Measurements from ENCODE around the gene MARF1.
"Not testable (repeated sequence)": the region's sequence is repeated elsewhere in the genome, so short reads cannot be mapped to it uniquely, and the experiment has no call there.

Gene MARF1

DNA sequence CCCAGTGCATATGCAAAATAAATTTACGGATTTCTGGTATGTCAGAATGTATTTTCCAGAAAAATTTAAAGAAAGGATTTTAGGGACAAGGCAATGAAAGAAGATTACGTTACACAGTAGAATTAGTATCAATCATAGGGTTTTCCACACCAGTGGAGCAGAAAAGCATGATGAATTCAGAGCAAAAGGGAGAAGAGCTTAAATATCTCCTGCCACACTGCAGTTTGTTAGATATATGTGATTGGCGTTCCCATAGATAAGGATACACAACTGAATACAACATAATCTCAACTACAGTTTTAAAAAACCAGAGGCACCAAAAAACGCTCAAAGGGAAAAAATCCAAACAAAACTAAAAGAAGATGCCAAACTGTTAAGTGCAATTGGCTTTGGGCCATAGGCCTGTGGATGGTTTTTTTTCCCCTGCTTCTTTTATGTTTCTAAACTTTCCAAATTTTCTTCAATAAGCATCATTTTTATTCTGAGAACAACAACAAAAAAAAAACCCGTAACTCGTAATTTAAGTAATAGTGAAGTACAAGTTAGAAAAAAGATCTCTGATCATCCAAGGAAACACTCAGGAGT is 22.3 kb downstream of the MARF1 start:
- no peak for DNase-seq

DNA sequence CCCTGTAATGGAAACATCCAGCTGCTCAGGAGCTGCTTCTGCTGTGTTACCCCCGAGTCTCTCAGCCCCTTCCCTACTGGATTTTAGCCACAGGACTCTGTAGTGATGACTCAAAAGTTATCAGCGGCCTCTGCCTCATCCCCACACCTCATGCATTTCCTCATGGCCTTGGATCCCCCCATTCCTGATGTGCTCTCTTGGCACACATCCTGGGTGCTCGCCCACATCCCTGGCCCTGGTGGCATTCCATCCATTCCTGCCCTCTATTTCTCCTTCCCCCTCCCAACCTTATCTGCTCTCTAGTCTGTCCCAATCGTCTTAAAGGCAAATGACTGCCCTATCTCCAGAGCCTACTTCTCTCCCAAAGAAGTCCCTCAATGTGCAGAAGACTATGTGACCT is 24.6 kb downstream of the MARF1 start:
- no peak for DNase-seq

DNA sequence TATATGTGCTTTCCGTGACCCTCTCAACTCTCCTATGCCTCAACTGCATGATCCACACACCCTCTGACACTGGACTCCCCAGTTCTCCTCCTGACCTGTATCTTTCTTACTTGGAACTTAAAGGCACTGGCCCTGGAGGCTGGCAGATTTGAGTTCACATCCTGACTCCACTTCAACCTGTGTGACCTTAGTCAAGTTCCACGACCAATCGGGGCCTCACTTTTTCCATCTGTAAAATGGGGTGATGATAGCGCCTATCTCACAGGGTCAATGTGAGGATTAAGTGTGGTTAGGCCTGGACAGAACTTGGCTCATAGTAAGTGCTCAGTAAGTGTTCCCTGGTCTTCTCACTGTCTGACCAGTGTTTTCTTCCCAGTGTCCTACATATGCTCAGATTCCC is 25.1 kb downstream of the MARF1 start:
- no peak for DNase-seq

DNA sequence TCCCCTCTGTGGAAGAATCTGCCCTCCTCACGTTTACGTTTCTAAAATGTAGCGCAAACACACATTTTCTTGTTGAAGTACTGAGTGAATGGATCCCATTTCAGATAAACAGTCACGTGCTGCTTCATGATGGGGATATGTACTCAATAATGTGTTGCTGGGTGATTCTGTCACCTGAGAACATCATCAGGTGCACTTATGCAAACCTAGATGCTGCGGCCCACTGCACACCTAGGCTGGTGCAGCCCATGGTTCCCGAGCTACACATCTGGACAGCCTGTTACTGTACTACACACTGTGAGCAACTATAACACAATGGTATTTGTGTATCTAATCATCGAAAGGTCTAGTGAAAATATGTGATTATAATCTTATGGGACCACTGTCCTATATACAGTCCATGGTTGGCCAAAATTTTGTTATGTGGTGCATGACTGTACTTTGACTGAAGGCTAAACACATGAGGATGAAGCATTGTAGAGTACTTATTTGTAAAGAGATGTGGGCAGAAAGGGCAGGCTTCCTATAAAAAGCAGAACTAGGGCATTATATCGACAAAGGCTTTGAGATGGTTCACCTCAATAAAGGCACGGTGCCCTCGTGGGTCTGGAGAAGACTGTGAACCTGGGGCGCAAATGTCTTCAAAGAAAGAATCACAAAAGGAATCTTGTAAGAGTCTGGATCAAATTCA is 26.3 kb downstream of the MARF1 start:
- DNase-seq = no peak

DNA sequence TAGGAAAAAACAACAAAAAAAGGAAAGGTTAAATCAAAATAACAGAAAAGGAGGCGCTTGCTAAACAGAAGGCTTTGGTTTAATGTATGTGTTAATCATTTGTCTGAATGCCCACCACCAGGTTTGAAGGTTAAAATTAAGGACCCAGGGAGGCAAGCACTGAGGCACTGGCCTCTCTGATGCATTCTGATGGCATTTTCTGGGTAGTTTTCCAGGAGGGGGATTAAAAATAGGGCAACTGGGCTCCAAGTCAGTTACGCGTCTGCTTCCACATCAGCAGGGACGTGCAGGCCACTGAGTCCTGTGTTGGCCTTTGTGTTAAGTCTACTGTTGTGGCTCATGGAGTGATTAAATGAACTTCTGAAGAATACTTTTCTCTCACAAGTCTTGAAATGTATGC is 26.9 kb downstream of the MARF1 start:
- DNase-seq = no peak

DNA sequence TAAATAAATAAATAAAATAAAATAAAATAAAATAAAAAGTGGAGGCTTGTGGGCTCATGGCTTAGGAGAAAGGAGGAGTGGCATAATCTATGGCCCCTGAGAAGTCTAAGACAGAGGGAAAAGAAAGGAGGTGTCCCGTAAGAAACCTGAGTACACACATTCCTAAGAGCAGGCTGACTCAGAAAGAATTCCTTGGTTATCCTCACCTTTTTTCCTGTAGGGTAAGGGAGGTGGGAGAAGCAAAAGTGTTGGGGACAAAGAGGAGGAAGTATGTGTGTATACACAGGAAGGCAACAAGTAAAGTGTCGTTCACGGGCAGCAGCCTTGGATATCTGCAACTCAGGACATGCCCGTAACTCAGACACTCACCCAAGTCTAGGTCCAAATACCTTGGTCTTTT is 29.3 kb downstream of the MARF1 start:
- no peak for DNase-seq

DNA sequence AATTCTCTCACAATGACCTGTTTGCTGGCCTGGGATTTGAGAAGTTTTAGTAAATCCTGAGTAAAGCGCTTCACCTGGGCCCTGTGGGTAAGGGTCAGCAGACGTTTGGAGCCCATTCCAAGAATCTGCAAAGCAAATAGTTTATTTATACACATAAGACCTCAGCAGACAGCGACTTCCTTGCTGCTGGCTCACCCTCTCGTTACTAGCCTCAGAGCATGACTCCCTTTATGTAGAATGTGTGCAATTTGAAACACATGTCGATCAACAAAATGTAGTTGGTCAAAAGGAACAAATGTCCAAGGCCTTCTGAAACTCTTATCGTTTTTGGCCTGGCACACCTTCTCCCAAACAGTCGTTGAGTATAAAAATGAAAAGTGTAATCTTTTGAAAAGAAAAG is 31.3 kb downstream of the MARF1 start:
- no peak for DNase-seq

DNA sequence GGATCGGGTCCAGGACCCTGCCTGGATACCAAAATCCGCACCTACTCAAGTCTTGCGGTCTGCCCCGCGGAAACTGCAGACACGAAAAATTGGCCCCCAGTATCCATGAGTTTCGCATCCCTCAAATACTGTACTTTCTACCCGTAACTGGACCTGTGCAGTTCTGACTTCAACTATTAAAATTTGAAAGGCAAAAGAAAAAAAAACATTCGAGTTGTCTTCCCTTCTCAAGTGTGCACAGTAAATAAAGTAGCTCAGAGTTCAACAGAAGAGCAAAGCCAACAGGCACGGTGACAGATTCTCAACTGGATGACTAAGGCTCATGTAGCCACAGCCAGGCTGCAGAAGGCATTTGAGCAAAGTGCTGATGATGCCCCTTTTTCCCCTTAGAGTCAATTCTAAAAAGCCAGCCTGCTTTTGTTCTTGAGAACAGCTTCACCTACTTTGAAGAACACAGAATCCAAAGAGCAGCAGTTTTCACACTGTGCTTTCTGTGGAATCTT is 32.5 kb downstream of the MARF1 start:
- no peak for DNase-seq

DNA sequence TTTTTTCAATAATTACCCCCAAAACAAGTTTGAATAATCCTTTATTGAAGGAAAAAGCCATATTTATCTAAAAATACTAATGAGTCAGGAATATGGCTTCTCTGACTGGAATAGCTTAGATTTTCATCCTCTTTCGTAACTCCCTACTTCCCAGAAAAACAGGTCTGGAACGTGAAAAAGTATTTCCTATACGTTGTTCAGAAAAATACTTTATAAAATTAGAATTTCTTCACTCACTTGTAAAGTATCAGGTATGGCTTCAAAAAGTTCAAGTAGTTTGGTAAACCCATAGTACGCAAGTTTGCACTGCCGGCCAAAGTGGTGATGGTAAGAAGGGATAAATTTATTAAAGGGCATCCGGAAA is 33.7 kb downstream of the MARF1 start:
- no peak for DNase-seq

DNA sequence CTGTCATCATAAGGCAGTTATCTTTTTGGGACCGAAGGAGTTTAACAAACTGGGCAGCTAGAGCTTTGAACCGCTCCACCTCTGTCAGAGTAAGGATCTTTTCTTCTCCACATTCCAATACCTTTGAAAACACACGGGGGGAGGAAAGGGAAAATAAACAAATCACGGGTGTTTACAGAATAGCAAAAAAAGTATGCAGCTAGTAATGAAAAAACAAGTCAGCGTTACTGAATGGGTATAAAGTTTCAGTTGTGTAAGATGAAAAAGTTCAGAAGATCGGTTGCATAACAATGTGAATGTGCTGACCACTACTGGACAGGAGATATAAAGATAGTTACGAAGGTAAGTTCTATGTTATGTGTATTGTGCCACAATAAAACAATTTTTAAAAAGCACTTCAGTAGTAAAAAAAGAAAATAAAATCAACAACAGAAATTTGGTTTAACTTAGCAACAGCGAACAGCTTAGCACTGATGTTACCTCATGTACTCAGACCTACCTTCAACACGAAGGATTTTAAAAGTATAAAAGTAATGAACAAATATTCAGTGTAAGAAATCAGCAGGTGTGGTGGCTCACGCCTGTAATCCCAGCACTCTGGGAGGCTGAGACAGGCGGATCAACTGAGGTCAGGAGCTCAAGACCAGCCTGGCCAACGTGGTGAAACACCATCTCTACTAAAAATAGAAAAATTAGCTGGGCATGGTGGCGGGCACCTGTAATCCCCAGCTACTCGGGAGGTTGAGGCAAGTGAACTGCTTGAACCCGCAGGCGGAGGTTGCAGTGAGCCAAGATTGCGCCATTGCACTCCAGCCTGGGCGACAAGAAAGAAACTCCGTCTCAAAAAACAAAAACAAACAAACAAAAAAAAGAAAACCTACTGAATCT is 34.3 kb downstream of the MARF1 start:
- DNase-seq = no peak

DNA sequence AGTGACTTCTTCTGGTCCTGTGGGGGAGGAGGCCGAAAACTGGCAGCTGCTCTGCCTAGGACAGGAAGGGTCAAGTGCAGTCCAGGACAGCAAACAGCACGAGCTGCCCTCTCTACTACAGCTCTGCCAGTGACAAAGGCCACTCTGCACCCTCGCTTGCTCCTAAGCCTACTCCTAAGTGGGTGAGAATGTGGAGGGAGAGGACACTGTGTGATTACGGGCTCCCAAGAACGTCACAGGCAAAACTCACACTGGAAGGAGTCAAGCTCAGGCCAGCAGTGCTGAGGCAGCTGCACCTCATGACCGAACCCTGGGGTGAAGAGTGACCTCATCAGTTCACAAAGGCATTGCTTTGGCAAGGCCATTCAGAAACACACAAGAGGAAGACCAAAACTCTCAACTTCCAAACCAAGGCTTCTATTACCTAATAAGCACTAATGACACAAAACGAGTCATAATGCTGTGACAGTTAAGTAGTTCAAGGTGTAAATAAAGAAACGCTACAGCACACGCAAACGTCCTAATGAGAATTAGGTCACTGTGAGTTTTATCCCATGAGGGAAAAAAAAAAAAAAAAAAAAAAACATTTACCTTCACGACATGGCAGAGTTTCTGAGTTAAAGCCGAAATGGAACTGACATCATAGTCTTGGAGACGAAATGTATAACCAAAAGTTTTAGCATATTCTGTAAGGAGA is 35.1 kb downstream of the MARF1 start:
- no peak for DNase-seq

DNA sequence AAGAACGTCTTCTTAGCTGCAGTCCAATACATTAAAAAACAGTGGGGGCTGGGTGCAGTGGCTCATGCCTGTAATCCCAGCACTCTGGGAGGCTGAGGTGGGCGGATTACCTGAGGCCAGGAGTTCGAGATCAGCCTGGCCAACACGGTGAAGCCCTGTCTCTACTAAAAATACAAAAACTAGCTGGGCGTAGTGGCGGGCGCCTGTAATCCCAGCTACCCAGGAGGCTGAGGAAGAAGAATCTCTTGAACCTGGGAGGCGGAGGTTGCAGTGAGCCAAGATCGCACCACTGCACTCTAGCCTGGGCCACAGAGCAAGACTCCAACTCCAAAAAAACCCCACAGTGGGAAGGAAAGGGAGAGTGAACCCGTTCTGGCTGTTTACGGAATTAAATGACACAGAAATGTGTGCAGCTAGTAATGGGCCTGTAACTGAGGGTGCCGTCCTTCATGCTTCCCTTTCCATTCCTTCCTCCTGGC is 35.7 kb downstream of the MARF1 start:
- DNase-seq = not testable (repeated sequence)

DNA sequence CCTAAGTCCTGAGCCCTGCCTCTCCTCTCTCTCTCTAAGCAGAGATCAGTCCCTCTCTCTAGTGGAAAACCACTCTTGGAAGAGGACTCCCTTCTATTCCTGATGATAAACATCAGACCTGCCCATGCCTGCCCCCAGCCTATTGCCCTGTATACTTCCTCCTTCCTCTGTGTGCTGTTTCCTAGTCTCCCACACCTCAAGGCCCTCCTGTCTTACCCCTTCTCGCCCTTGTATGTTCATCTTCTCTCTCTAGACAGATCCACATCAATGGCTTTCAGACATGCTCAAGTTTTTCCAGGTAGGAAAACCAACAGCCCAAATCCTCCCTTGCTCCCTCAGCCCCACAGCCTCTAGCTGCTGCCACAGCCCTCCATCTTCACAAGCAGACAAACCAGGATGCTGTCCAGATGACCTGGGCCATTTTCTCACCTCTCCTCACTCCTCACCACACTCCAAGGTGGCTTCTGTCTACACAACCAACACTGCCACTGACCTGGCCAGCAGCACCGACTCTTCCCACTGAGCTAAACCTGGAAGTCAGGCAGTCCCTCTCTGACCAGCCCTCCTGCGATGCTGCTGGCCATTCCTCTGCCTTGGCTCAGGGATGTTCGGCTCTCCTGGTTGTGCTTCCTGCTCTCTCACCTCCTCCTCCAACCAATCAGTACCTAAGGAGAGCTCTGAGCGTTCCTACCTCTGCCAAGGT is 36.3 kb downstream of the MARF1 start:
- no peak for DNase-seq

DNA sequence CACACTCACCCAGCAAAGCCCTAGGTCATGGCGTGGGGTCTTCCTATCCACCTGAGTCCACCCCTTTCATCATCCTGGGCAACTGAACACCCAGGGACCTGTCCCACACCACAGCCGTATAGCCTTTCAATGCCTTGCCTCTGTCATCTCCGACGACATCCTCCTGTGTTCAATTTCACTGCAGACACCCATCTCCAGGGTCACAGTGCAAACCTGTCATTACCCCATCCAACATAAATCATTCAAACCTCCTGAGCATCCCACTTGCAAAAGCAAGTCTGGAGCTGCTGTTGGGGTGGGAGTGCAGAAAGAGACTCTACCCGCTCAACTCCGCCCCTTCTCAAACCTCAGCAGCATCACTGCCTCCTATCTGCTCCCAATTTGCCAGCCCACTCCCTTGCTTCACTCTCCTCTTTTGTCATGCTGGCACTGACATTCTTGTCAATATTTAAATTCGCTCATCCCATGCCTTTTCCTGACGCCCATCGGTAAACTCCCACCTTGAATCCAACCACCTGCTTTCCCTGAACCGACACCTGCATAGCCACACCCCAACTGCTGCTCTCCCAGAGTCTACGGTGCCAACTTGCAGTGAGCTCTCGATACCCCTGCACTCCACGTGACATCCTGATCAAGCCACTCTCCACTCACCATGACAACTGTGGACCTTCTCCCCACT is 37.0 kb downstream of the MARF1 start:
- DNase-seq = no peak

DNA sequence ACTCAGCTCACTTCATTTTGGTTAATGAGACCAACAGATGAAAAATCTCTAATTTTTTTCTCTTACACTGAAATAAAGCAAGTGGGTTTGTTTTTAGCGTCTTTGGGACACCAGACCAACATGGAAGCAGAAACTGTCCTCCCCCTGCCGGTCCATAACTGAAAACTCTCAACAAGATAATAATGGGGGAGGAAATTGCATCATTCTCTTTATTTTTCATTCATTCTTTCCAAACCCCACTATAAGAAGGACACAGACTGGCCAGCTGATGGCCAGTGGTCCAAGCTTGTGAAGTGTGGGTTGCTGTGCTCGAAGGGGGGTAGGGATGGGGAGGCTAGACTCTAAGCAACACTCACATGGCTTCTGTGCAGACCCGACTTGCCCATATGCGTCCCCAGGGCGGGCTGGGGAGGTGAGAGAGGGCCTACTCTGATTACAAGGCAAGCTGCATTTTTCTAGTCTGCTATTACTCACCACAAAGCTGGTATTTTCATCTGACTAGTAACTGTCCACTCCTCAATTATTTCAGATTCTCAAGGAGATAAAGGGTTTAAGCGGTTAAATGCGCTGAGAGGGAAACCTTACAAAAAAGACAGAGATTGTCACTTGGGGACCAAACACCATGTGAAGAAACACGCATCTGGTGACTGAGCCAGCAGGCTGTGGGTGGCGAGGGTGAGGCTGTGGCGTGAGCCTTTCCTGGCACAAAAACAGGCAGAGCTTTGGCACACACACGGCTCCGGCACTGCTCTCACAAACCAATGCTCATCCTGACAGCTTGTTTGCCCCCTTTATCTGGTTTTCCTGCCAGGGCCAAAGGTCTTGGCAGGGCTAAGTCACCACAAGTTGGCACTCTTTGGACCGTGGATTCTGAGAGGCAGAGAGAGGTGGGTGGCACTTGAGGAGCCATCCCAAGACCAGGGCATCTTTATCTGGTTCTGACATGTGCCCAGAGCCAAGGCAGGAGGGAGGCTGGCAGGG is 38.2 kb downstream of the MARF1 start:
- DNase-seq = no peak

DNA sequence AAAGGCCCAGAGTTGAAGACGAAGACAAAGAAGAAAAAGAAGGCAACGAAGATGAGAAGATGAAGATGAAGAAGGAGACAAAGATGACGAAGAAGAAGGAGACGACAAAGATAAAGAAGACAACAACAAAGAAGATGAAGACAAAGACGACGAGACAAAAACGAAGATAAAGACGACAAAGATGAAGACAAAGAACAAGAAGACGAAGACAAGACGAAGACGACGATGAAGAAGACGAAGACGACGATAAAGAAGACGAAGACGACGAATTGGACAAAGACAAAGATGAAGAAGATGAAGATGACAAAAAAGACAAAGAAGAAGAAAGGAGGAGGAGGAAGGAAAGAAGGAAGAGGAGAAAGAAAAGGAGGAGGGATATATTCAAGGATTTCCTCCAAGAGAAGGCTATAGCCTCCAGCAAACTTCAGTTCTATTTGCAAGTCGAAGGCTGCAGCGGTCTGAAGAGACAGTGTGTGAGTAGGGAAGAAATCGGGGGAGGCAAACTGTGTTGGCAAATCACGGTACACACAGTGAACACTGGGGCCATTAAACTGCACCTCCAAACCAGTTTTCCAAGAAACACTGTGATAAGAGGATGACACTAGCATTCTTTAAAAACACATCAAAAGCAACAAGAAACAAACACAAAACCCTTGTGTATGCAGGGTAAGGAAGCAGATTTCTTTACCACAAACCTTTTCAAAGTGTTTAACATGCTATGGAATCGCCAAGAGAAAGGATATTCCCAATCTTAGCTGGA is 40.5 kb downstream of the MARF1 start:
- no peak for DNase-seq

DNA sequence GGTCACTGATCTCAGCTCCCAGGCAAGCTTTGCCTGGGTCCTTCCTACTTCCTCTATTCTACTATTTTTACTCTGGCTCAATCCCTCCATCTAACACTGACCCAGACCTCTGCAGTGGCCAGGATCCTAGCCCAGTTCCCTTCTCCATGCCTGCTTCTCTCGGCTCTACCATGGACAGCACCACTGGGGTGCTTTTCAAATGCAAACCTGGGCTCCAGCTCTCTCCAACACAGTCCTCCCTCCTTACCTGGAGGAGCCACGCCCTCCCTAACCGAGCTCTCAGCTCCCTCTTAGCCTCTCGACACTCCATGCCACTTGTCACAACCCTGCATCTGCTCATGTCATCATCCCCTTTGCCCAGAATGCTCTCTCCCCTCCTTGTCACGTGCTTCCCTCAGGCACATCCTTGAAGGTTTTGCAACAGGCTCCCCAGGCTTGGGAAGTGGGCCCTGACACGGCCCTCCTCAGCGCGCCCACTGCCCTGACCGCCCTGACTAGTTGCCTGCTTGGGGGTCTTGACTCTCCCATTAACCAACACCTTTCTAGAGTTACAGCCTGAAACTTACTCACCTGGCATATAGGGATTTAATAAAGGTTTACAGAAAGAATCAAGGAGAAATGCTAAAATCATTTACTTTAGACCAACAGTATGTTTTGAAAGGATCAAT is 41.6 kb downstream of the MARF1 start:
- no peak for DNase-seq

DNA sequence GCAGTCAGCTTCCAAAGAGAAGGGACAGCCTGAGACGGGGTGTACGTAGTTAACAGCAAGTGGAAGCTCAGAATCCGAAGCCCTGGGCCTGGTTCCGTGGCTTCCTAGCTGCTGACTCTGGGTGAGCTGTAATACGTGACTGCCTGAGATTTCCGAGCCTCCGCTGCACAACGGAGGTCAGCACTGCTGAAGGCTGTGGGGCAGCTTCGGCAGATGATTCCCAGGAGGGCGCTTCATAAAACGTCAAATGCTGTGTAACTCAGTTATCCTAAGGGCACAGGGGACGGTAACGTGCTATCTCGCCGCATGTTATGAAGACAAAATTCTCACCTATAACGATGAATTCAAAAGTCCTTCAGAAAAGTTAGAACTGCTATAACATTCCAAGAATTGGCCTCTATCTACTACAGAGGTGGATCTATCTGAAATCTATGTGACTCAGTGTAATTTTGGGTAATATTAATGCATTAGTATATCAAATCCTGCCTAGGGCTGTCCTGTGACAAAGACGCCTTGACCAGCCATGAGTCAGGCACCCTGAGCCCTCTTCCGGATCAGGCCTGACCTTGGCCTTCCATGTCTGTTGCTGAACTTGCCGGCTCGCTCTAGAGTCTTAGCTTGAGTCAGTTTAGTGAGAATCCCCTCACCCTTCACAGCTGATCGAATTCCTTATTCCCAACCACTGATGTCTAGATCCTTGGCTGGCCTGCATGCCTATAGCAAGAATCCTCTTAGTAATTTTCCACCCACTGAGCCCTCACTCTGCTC is 43.5 kb downstream of the MARF1 start:
- DNase-seq = no peak
